Liver (tissue), 9 donors: ENCODE measurements around the gene GLOD4. TPM values are rescaled to one million over a fixed set of nuclear protein-coding genes. Genes with fewer than 3 reads are reported as not detected.

Experiments used
- DNase-seq: peaks from one replicate; pipeline ENCODE4 v3.0.0-alpha.2; 2017; ENCODE audit warnings: low spot score
- H3K27ac ChIP-seq, 2 donors: one replicate each; pipeline ENCODE4 v1.7.0; 2013; ENCODE audit warnings: inconsistent platforms in 2 of 2, low read length in 2 of 2, control low read depth in 1 of 2, low read depth in 1 of 2, mild to moderate bottlenecking in 1 of 2
- H3K27me3 ChIP-seq, 4 donors: one replicate each; pipeline versions ENCODE4 v1.6.1 to v1.7.0; 2013; ENCODE audit warnings: low read length in 3 of 4, inconsistent platforms in 1 of 4, mild to moderate bottlenecking in 1 of 4, moderate library complexity in 1 of 4; ENCODE audit not compliant: control insufficient read depth in 4 of 4, insufficient read depth in 4 of 4
- H3K36me3 ChIP-seq, 4 donors: one replicate each; pipeline versions ENCODE4 v1.6.1 to v1.7.0; 2013; ENCODE audit warnings: low read length in 3 of 4, mild to moderate bottlenecking in 3 of 4, low read depth in 1 of 4, moderate library complexity in 1 of 4; ENCODE audit not compliant: control insufficient read depth in 4 of 4, insufficient read depth in 3 of 4
- H3K4me1 ChIP-seq, 4 donors: one replicate each; pipeline versions ENCODE4 v1.6.1 to v1.7.0; 2013; ENCODE audit warnings: low read length in 3 of 4, mild to moderate bottlenecking in 3 of 4, moderate library complexity in 1 of 4; ENCODE audit not compliant: control insufficient read depth in 4 of 4, insufficient read depth in 4 of 4
- H3K4me3 ChIP-seq, 3 donors: one replicate each; pipeline versions ENCODE4 v1.6.1 to v1.7.0; 2013; ENCODE audit warnings: low read length in 3 of 3, control low read depth in 1 of 3, low read depth in 1 of 3, mild to moderate bottlenecking in 1 of 3
- H3K9ac ChIP-seq, 2 donors: one replicate each; pipeline ENCODE4 v1.7.0; 2013; ENCODE audit warnings: low read length in 2 of 2, mild to moderate bottlenecking in 2 of 2, moderate library complexity in 2 of 2, control low read depth in 1 of 2, low read depth in 1 of 2
- H3K9me3 ChIP-seq, 4 donors: one replicate each; pipeline versions ENCODE4 v1.6.1 to v1.7.0; 2013; ENCODE audit warnings: low read length in 3 of 4; ENCODE audit not compliant: control insufficient read depth in 4 of 4
- ATF3 ChIP-seq: IDR thresholded peaks from 2 replicates; pipeline ENCODE4 v1.6.1; 2016; ENCODE audit warnings: antibody characterized with exemption
- EGR1 ChIP-seq, 2 donors: IDR thresholded peaks; 2 replicates each; pipeline ENCODE4 v1.6.1; 2016 to 2018; ENCODE audit warnings: antibody characterized with exemption in 2 of 2, low read depth in 2 of 2
- FOXA2 ChIP-seq: IDR thresholded peaks from 2 replicates; pipeline ENCODE4 v1.6.1; 2016; ENCODE audit warnings: antibody characterized with exemption
- HNF4A ChIP-seq, 2 donors: conservative IDR thresholded peaks; 2 replicates each; pipeline ENCODE4 v1.6.1; 2016; ENCODE audit warnings: antibody characterized with exemption in 2 of 2, mild to moderate bottlenecking in 2 of 2
- HNF4G ChIP-seq: IDR thresholded peaks from 2 replicates; pipeline ENCODE4 v1.6.1; 2016; ENCODE audit warnings: antibody characterized with exemption
- JUND ChIP-seq, 2 donors: IDR thresholded peaks; 2 replicates each; pipeline ENCODE4 v1.6.1; 2016; ENCODE audit warnings: antibody characterized with exemption in 2 of 2
- NR2F2 ChIP-seq: IDR thresholded peaks from 2 replicates; pipeline ENCODE4 v1.6.1; 2016; ENCODE audit warnings: antibody characterized with exemption
- RAD21 ChIP-seq, 2 donors: IDR thresholded peaks; 2 replicates each; pipeline ENCODE4 v1.6.1; 2016; ENCODE audit warnings: antibody characterized with exemption in 2 of 2, mild to moderate bottlenecking in 2 of 2
- REST ChIP-seq: IDR thresholded peaks from 2 replicates; pipeline ENCODE4 v1.6.1; 2016; ENCODE audit warnings: antibody characterized with exemption, mild to moderate bottlenecking
- RXRA ChIP-seq, 2 donors: IDR thresholded peaks; 2 replicates each; pipeline ENCODE4 v1.6.1; 2017 to 2018; ENCODE audit warnings: antibody characterized with exemption in 2 of 2, mild to moderate bottlenecking in 1 of 2
- TAF1 ChIP-seq: conservative IDR thresholded peaks from 2 replicates; pipeline ENCODE4 v1.6.1; 2016; ENCODE audit warnings: antibody characterized with exemption, mild to moderate bottlenecking
- ZBTB33 ChIP-seq: IDR thresholded peaks from 2 replicates; pipeline ENCODE4 v1.6.1; 2016; ENCODE audit warnings: antibody characterized with exemption
- WGBS: extraction: QIAGEN DNeasy Blood & Tissue Kit; methylation state at CpG from one replicate; pipeline ENCODE4 v1.1.7; 2013; 5-methylcytosine and 5-hydroxymethylcytosine counted together
- polyA plus RNA-seq, 2 donors: library from polyadenylated mRNA; stranded (reverse) in 1 of 2; unstranded in 1 of 2; fragments of 200-250 nt in 1 of 2; fragments of >200 nt in 1 of 2; fragmentation: Nextera tagmentation in 1 of 2; extraction: Ambion mirVana in 1 of 2; gene quantifications; one replicate each; pipeline versions ENCODE4 v1.2.1 to v1.2.3, GENCODE V29; 2013 to 2015
- total RNA-seq, 2 donors: library from RNA; depleted of rRNA; stranded (reverse); fragments of >200 nt; gene quantifications; one replicate each; pipeline ENCODE4 v1.2.3, GENCODE V29; 2014
- TF ChIP-seq, protein P1 (sequence below): fragments of 150-350 bp; IDR thresholded peaks from 2 replicates; pipeline ENCODE4 v1.5.1; 2017; ENCODE audit warnings: improper control_type of control experiment, low read depth, low read length; ENCODE audit not compliant: missing input control
- donor health status: healthy.
- donor health status: healthy.
- donor health status: healthy.
- donor health status: healthy.
- donor health status: healthy.

The GLOD4 gene
- total and polyA plus RNA-seq, 4 donors: 26.1 to 50.5 (median 39.0) TPM

DNA sequence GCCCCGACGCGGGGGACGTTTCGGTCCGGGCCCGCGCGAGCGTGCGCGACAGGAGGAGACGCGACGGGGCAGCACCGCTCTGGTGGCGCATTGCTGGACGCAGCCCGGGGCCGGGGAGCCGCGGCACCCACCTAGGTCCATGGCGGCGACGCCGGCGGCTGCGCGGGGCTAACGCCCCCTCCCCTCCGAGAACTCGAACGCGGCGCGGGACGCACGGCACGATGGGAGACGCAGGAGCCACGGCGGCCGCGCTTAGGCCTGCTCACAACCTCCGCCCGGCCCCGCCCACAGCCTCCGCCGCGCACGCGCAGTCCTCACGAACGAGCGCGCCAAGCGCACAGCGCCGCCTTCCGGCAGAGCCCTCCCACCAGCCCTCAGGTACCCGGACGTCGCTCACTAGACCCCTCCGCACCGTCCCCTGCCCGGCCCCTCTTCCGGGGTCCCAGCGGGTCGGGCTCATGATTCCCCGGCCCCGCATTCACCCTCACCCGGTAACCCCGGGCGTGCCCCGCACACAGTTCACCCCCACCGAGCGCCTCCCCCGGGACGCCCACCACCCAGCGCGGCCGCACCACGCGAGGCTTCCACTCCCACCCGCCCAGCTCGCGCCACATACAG lies 30.0 kb downstream of the GLOD4 start, which contains the start of gene GEMIN4:
GEMIN4 (minus strand) TSS at position 263 of the 618 bp plus-strand sequence; CDS start at position 141, 122 bp downstream.
- H3K4me3 ChIP-seq: peak within 1 kb of the TSS; percentile 71 to 80 (median 75)
- H3K9me3 ChIP-seq: no peaks in the 10 kb centered on the region
- peaks cover 0 to 19% (median 3%) of the 10 kb centered on the region in 4 donors for H3K36me3 ChIP-seq
- peak; percentile 99 for DNase-seq
- H3K4me1 ChIP-seq: peaks cover 6 to 17% (median 11%) of the 10 kb centered on the region in 4 donors
- peak within 1 kb of the TSS; percentile 34 to 61 for H3K9ac ChIP-seq
- no peaks in the 10 kb centered on the region for H3K27me3 ChIP-seq
- peak within 1 kb of the TSS; percentile 45 to 80 for H3K27ac ChIP-seq
- under 1% methylated on average over 87 of the region's 87 CpGs for WGBS
- TF ChIP-seq FOXA2 (no peak), RAD21 (IDR thresholded peaks at IDR 0.05) (peak; percentile 45 to 55)
- TF ChIP-seq, protein P1, sequence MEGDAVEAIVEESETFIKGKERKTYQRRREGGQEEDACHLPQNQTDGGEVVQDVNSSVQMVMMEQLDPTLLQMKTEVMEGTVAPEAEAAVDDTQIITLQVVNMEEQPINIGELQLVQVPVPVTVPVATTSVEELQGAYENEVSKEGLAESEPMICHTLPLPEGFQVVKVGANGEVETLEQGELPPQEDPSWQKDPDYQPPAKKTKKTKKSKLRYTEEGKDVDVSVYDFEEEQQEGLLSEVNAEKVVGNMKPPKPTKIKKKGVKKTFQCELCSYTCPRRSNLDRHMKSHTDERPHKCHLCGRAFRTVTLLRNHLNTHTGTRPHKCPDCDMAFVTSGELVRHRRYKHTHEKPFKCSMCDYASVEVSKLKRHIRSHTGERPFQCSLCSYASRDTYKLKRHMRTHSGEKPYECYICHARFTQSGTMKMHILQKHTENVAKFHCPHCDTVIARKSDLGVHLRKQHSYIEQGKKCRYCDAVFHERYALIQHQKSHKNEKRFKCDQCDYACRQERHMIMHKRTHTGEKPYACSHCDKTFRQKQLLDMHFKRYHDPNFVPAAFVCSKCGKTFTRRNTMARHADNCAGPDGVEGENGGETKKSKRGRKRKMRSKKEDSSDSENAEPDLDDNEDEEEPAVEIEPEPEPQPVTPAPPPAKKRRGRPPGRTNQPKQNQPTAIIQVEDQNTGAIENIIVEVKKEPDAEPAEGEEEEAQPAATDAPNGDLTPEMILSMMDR: peak; percentile 87

DNA sequence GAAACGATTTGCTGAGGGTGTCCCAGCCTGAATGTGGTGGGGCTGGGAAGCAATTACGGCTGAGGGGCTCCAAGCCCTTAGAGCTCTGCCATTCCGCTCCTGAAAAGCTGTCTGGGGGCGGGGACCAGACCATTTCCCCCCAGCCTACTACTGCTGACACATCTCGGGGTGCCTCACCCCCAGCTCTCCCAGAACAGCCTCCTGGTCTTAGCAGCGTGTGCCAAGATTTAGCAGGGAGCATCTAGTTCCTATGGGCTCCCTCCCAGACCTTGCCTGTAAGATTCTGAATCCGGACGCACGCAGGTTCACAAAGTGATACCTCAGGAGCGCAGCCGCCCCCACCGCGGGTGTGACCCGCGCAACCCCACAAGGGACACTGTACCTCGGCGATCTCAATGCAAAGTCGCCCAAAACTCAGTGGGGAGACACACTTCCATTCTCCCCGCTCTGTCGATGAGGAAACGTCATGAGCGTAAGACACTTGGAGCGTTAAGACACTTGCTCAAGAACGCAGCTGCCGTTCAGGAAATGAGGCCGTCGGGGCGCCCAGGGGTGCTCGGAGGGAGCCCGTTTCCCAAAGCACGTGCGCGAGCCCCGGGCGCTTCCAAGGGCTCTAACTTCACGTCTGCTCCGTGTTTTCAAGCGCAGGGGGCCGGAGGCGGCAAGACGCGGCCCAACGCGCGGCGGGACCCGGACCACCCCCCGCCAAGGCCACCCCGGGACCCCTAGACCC lies 30.6 kb downstream of the GLOD4 start:
- peak overlapping the region in 1 of 2 donors; percentile 80 for H3K27ac ChIP-seq
- peaks cover 0 to 19% (median 5%) of the 10 kb centered on the region in 4 donors for H3K36me3 ChIP-seq
- peak overlapping the region; percentile 71 to 80 (median 75) for H3K4me3 ChIP-seq
- H3K4me1 ChIP-seq: peaks cover 6 to 17% (median 11%) of the 10 kb centered on the region in 4 donors
- no peaks in the 10 kb centered on the region for H3K9me3 ChIP-seq
- 5% methylated on average over 49 of the region's 49 CpGs for WGBS
- peak overlapping the region in 1 of 2 donors; percentile 34 for H3K9ac ChIP-seq
- peak; percentile 43 for DNase-seq
- TF ChIP-seq EGR1 (IDR thresholded peaks at IDR 0.05; ENCODE audit: low read depth in 2 of 2): no peak
- TF ChIP-seq RAD21 (IDR thresholded peaks at IDR 0.05): no peak
- TF ChIP-seq TAF1: no peak
- TF ChIP-seq HNF4G: no peak
- no peaks in the 10 kb centered on the region for H3K27me3 ChIP-seq

GRCh38 chr17:750431-751037 lies 31.5 kb downstream of the GLOD4 start:
- no peaks in the 10 kb centered on the region for H3K27me3 ChIP-seq
- TF ChIP-seq HNF4A (conservative IDR thresholded peaks at IDR 0.05): no peak
- no peak for TF ChIP-seq FOXA2
- TF ChIP-seq EGR1 (IDR thresholded peaks at IDR 0.05; ENCODE audit: low read depth in 2 of 2): no peak
- TF ChIP-seq RXRA (IDR thresholded peaks at IDR 0.05): no peak
- no peak for TF ChIP-seq JUND (IDR thresholded peaks at IDR 0.05)
- TF ChIP-seq, protein P1: no peak
- TF ChIP-seq TAF1: no peak
- TF ChIP-seq ZBTB33: no peak
- TF ChIP-seq RAD21 (IDR thresholded peaks at IDR 0.05): no peak
- TF ChIP-seq NR2F2: no peak
- TF ChIP-seq REST: no peak
- no peak for TF ChIP-seq ATF3
- peaks cover 0 to 25% (median 10%) of the 10 kb centered on the region in 4 donors for H3K36me3 ChIP-seq
- no peak overlapping the region for H3K9ac ChIP-seq
- no peaks in the 10 kb centered on the region for H3K9me3 ChIP-seq
- H3K4me1 ChIP-seq: peaks cover 6 to 17% (median 11%) of the 10 kb centered on the region in 4 donors
- no peak overlapping the region for H3K27ac ChIP-seq
- H3K4me3 ChIP-seq: no peak overlapping the region
- no peak for DNase-seq
- 83% methylated on average over 8 of the region's 8 CpGs for WGBS
